Neural cell (in vitro differentiated cells): Measurements from ENCODE around the gene LRMDA. TPM values are rescaled to one million over a fixed set of nuclear protein-coding genes. Genes with fewer than 3 reads are reported as not detected.

Source experiments
- H2AFZ ChIP-seq: fragments of 200-600, 300-800 bp; sonication (generic), shearing (Covaris generic); 2 replicates; pipeline ENCODE4 v1.6.0; 2014; ENCODE audit warnings: low read depth, mild to moderate bottlenecking, antibody characterized with exemption, low read length, moderate library complexity
- H3F3A ChIP-seq: fragments of 200-600 bp; shearing (Covaris generic); 2 replicates; pipeline ENCODE4 v1.6.1; 2016; ENCODE audit warnings: mild to moderate bottlenecking, moderate library complexity, mixed read lengths, antibody characterized with exemption, low read length; ENCODE audit not compliant: insufficient read depth, poor library complexity, severe bottlenecking
- H3K27ac ChIP-seq: fragments of 200-600, 300-800 bp; sonication (generic), shearing (Covaris generic); 2 replicates; pipeline ENCODE4 v1.5.1; 2014; ENCODE audit warnings: mild to moderate bottlenecking, low read length, moderate library complexity
- H3K27me3 ChIP-seq: fragments of 300-800, 200-600 bp; sonication (generic), shearing (Covaris generic); 2 replicates; pipeline ENCODE4 v1.6.0; 2014; ENCODE audit warnings: mild to moderate bottlenecking, low read depth, low read length, moderate library complexity; ENCODE audit not compliant: insufficient read depth
- H3K36me3 ChIP-seq: fragments of 300-800, 200-600 bp; sonication (generic), shearing (Covaris generic); 2 replicates; pipeline ENCODE4 v1.5.1; 2014; ENCODE audit warnings: mild to moderate bottlenecking, antibody characterized with exemption, low read length, moderate library complexity; ENCODE audit not compliant: insufficient read depth
- H3K4me2 ChIP-seq: fragments of 300-800, 200-600 bp; sonication (generic), shearing (Covaris generic); 2 replicates; pipeline ENCODE4 v1.6.0; 2014; ENCODE audit warnings: mild to moderate bottlenecking, low read length
- H3K4me3 ChIP-seq: fragments of 300-800, 200-600 bp; sonication (generic), shearing (Covaris generic); 2 replicates; pipeline ENCODE4 v1.5.1; 2014; ENCODE audit warnings: mild to moderate bottlenecking, low read length, moderate library complexity
- H3K79me2 ChIP-seq: fragments of 200-600 bp; shearing (Covaris generic); replicated peaks from 2 replicates; pipeline ENCODE4 v1.6.0; 2014; ENCODE audit warnings: mild to moderate bottlenecking, low read length, moderate library complexity; ENCODE audit not compliant: insufficient read depth
- H3K9ac ChIP-seq: fragments of 300-800, 200-600 bp; sonication (generic), shearing (Covaris generic); 2 replicates; pipeline ENCODE4 v1.6.1; 2016; ENCODE audit warnings: mild to moderate bottlenecking, low read length, mixed read lengths
- H3K9me2 ChIP-seq: fragments of 200-600 bp; shearing (Covaris generic); 2 replicates; pipeline ENCODE4 v1.6.1; 2016; ENCODE audit warnings: mild to moderate bottlenecking, low read length, mixed read lengths; ENCODE audit not compliant: insufficient read depth
- H3K9me3 ChIP-seq: fragments of 200-600, 300-800 bp; sonication (generic), shearing (Covaris generic); 2 replicates; pipeline ENCODE4 v1.6.1; 2016; ENCODE audit warnings: mild to moderate bottlenecking, mixed run types, low read length, moderate library complexity, mixed read lengths
- H4K20me1 ChIP-seq: fragments of 200-600 bp; shearing (Covaris generic); 2 replicates; pipeline ENCODE4 v1.6.1; 2016; ENCODE audit warnings: mild to moderate bottlenecking, mixed run types; ENCODE audit not compliant: insufficient read depth
- EP300 ChIP-seq: fragments of 450-650 bp; conservative IDR thresholded peaks from 2 replicates; pipeline ENCODE4 v1.6.1; 2014; ENCODE audit warnings: antibody characterized with exemption, mild to moderate bottlenecking, moderate library complexity; ENCODE audit not compliant: poor library complexity, severe bottlenecking
- EZH2 ChIP-seq: fragments of 200-600, 300-800 bp; shearing (Covaris generic), sonication (generic); IDR thresholded peaks from 2 replicates; pipeline ENCODE4 v1.6.1; 2014; ENCODE audit warnings: antibody characterized with exemption, low read length, borderline replicate concordance, mild to moderate bottlenecking; ENCODE audit not compliant: insufficient read depth, poor library complexity, severe bottlenecking
- MXI1 ChIP-seq: fragments of 450-650 bp; conservative IDR thresholded peaks from 2 replicates; pipeline ENCODE4 v1.6.1; 2014; ENCODE audit warnings: antibody characterized with exemption, mild to moderate bottlenecking; ENCODE audit not compliant: poor library complexity, severe bottlenecking
- POLR2AphosphoS5 ChIP-seq: IDR thresholded peaks from 2 replicates; pipeline ENCODE4 v1.6.1; 2012
- RAD21 ChIP-seq: fragments of 450-650 bp; conservative IDR thresholded peaks from 2 replicates; pipeline ENCODE4 v1.6.1; 2014; ENCODE audit warnings: antibody characterized with exemption, mild to moderate bottlenecking, moderate library complexity
- SMC3 ChIP-seq: fragments of 450-650 bp; conservative IDR thresholded peaks from 2 replicates; pipeline ENCODE4 v1.6.1; 2014; ENCODE audit warnings: antibody characterized with exemption, mild to moderate bottlenecking, moderate library complexity; ENCODE audit not compliant: poor library complexity
- TAF1 ChIP-seq: IDR thresholded peaks from 2 replicates; pipeline ENCODE4 v1.6.1; 2012; ENCODE audit warnings: low read depth
- polyA plus RNA-seq: library from polyadenylated mRNA; depleted of rRNA; stranded (reverse); fragments of >200 nt; gene quantifications from 2 replicates; pipeline ENCODE4 v1.2.3, GENCODE V29; 2014
- TF ChIP-seq, protein P1 (sequence below): fragments of 450-650 bp; IDR thresholded peaks from 2 replicates; pipeline ENCODE4 v1.5.1; 2014; ENCODE audit warnings: antibody characterized with exemption, mild to moderate bottlenecking, moderate library complexity; ENCODE audit not compliant: poor library complexity, severe bottlenecking
- TF ChIP-seq, protein P2 (sequence below): IDR thresholded peaks from 2 replicates; pipeline ENCODE4 v1.6.1; 2012; ENCODE audit warnings: borderline replicate concordance

The LRMDA gene
- polyA plus RNA-seq, 1 donor from 2014 or later = 5.6 TPM

DNA sequence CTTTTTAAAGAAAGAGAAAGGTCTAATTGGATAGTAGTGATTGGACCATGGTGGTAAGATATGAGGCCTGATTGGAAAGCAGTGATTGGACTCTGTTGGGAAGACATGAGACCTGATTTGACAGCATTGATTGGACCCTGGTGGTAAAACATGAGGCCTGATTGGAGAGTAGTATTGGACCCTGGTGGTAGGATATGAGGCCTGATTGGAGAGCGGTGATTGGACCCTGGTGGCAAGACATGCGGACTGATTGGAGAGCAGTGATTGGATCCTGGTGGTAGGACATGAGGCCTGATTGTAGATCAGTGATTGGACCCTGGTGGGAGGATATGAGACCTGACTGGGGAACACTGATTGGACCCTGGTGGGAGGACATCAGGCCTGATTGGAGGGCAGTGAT, 444.3 kb downstream of the LRMDA start (continued):
- TF ChIP-seq, protein P1, sequence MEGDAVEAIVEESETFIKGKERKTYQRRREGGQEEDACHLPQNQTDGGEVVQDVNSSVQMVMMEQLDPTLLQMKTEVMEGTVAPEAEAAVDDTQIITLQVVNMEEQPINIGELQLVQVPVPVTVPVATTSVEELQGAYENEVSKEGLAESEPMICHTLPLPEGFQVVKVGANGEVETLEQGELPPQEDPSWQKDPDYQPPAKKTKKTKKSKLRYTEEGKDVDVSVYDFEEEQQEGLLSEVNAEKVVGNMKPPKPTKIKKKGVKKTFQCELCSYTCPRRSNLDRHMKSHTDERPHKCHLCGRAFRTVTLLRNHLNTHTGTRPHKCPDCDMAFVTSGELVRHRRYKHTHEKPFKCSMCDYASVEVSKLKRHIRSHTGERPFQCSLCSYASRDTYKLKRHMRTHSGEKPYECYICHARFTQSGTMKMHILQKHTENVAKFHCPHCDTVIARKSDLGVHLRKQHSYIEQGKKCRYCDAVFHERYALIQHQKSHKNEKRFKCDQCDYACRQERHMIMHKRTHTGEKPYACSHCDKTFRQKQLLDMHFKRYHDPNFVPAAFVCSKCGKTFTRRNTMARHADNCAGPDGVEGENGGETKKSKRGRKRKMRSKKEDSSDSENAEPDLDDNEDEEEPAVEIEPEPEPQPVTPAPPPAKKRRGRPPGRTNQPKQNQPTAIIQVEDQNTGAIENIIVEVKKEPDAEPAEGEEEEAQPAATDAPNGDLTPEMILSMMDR = no peak
- TF ChIP-seq RAD21 (no peak), TAF1 (no peak)

DNA sequence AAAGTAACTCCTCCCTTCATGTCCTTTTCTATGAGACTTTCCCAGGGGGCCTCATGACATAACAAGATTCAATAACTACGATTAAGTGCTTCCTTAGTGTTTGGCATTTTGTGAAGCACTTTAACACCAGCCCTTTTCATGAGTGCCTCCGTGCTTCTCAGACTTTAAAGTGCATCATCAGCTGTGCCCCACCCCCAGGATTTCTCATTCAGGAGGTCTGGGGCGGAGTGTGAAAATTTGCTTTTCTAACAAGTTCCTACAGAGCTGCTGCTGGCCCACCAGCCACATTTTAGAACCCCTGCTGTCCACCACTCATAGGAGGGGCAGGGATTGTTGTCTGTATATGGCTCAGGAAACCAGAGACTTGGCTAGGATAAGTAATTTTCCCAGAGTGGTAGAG, 445.3 kb downstream of the LRMDA start:
- Histone ChIP-seq H3F3A (no peaks in the 10 kb centered on the region), H3K27me3 (no peaks in the 10 kb centered on the region), H3K9me3 (no peaks in the 10 kb centered on the region), H3K27ac (no peak overlapping the region), H3K9ac (no peak overlapping the region), H3K36me3 (no peaks in the 10 kb centered on the region), H3K9me2 (no peaks in the 10 kb centered on the region), H3K79me2 (no peaks in the 10 kb centered on the region), H3K4me3 (no peak overlapping the region), H4K20me1 (no peaks in the 10 kb centered on the region), H2AFZ (no peak overlapping the region), H3K4me2 (no peak overlapping the region)
- TF ChIP-seq MXI1 = no peak

DNA sequence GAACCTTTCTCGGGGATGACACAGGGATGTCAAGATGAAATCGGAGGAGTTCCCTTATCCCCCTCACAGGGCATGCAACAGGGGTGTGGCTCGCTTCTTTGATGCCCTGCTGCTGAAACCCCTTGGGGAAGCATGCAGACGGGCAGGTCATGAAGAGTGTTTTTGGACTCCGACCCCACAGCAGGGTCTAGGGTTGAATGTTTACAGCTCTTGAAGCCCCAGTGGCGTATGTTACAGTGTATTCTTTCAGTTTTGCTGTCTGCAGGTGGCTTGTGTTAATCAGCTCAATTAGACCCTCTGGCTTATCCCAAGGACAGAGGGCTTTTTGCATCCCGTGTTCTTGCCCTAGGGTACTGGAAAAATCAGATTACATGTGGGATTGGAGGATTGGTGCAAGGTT, 446.5 kb downstream of the LRMDA start:
- H4K20me1 ChIP-seq = no peaks in the 10 kb centered on the region
- H3K4me2 ChIP-seq = no peak overlapping the region
- H3K9me2 ChIP-seq = no peaks in the 10 kb centered on the region
- H3K36me3 ChIP-seq = no peaks in the 10 kb centered on the region
- no peak for TF ChIP-seq EP300
- no peak for TF ChIP-seq POLR2AphosphoS5
- TF ChIP-seq RAD21 = no peak
- TF ChIP-seq TAF1 = no peak
- no peak for TF ChIP-seq SMC3
- no peak for TF ChIP-seq MXI1
- TF ChIP-seq, protein P1 = no peak
- TF ChIP-seq EZH2 = no peak
- TF ChIP-seq, protein P2, sequence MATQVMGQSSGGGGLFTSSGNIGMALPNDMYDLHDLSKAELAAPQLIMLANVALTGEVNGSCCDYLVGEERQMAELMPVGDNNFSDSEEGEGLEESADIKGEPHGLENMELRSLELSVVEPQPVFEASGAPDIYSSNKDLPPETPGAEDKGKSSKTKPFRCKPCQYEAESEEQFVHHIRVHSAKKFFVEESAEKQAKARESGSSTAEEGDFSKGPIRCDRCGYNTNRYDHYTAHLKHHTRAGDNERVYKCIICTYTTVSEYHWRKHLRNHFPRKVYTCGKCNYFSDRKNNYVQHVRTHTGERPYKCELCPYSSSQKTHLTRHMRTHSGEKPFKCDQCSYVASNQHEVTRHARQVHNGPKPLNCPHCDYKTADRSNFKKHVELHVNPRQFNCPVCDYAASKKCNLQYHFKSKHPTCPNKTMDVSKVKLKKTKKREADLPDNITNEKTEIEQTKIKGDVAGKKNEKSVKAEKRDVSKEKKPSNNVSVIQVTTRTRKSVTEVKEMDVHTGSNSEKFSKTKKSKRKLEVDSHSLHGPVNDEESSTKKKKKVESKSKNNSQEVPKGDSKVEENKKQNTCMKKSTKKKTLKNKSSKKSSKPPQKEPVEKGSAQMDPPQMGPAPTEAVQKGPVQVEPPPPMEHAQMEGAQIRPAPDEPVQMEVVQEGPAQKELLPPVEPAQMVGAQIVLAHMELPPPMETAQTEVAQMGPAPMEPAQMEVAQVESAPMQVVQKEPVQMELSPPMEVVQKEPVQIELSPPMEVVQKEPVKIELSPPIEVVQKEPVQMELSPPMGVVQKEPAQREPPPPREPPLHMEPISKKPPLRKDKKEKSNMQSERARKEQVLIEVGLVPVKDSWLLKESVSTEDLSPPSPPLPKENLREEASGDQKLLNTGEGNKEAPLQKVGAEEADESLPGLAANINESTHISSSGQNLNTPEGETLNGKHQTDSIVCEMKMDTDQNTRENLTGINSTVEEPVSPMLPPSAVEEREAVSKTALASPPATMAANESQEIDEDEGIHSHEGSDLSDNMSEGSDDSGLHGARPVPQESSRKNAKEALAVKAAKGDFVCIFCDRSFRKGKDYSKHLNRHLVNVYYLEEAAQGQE = no peak
- no peak overlapping the region for H3K4me3 ChIP-seq
- H3K9me3 ChIP-seq = no peaks in the 10 kb centered on the region
- no peak overlapping the region for H3K27ac ChIP-seq
- H3K9ac ChIP-seq = no peak overlapping the region
- H3K27me3 ChIP-seq = no peaks in the 10 kb centered on the region
- no peaks in the 10 kb centered on the region for H3K79me2 ChIP-seq
- no peaks in the 10 kb centered on the region for H3F3A ChIP-seq
- no peak overlapping the region for H2AFZ ChIP-seq
